GM15510 (cell line): ENCODE data around the gene NANS.

Experiments used
- POLR2A ChIP-seq: IDR thresholded peaks from 3 replicates; pipeline ENCODE4 v1.6.1; 2011; ENCODE audit warnings: borderline replicate concordance; ENCODE audit not compliant: insufficient read length; ENCODE audit errors: extremely low read depth

Gene NANS

DNA sequence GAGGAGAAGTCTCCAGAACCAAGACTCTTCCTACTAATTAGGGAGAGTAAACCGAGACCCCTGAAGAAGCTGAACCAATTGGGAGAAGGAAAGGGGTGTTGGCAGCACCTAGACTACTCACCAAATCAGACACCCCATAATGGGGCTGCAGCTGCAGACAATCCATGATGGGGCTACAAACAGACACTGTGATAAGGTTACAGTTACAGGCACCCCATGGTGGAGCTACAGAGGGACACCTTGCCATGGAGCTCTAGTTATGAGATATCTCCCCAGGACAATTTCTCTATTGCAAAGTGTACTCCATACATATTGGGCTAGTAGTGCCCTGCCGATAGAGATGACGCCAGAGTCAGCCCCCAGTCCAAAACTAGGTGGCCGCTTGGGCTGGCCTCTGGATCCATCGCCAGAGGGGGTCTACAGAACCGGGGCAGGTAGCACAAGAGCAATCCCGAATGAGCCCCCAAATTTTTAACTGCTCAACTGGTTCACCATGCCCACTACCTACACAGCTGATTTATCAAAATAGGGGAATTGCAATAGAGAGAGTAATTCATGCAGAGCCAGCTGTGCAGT is 2.1 kb upstream of the NANS start:
- TF ChIP-seq POLR2A, result no peak

DNA sequence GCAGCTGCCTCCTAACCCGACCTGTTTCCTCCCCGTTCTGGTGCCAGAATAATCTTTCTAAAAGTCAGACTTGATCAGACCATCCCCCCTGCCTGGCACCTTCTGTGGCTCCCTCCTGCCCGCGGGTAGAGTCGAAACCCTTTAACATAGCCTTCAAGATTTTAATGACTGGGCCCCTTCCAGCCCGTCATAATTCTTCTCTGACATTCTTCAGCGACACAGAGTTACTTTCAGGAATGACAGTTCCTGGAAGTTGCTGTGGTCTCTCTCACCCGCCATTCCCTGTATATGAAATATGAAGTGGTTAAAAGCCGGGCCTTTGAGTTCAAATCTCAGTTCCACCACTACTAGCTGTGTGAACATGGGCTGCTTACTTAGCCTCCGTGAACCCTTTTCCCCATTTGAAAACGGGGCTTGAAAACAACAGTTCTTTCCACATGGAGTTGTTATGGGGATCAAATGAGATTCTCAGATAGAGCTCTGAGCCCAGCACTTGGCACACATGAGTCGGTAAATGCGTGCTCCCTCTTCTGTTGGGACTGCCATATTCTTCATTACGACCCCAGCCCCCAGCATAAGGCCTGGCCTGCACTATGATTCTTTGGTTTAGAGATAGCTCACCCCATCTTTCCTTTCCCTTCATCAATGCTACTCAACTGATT is 737 bp downstream of the NANS start:
- TF ChIP-seq POLR2A, result no peak

DNA sequence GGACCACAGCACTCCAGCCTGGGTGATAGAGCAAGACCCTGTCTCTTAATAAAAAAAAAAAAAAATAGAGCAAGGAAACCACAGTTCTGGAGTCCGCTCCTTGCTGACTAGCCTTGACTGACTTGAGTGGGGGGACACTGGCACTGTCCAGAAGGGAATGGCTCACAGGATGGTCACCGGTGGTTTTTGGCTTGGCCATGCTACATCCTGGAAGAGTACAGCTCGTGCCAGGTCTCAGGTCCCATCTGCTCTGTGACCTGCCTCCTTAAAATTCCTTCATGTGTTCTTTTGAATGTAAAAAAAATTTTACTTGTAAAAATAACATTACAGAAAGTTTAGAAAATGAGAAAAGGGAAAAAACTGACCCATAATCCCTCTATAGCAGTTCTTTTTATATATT is 5.6 kb downstream of the NANS start:
- TF ChIP-seq POLR2A, result no peak

DNA sequence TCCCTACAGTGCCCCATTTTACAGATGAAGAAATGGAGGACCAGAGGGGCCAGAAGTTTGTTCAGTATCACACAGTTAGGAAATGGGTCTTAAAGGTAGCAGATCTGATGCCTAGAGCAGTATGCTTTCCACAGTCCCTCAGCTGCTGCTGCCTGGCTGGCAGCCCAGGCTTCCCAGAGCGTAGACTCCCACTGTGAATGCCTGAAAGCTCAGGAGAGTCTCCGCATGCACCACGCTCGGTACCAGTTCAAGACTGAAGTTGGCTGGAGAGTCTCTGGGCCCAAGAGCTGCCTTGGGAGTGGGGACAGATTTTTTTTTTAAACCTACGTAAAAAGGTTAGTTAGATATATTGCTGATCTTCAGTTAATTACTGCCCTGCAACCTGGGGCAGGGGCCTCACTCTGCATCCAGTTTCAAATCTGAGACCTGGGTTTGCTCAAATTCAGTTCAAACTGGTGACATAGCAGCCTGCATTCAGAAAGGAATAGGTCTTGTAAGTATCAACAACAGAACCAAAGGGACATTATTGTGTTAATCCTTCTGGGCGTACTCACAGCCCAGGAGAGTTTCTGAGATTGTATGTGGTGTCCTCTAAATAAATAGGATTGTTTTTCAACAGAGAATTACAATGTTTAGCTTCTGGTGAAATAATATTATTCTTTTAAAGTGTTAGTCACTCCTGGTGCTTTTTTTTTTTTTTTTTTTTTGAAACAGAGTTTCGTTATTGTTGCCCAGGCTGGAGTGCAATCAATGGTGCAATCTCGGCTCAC is 8.3 kb downstream of the NANS start:
- TF ChIP-seq POLR2A, result no peak

DNA sequence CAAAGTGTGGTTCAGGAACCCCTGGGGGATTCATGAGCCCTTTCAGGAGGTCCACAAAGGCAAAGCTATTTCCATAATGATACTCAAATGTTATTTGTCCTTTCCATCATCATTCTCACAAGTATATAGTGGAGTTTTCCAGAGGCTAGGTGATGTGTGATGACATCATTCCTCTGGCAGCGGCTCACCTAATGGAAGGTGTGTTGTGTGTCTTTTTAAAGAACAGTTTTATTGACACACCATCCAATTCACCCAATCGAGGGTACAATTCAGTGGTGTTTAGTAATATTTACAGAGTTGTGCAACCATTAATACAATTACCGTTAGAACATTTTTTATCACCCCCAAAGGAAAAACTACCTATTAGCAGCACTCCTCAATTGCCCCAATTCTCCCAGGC is 9.7 kb downstream of the NANS start:
- TF ChIP-seq POLR2A, result no peak

DNA sequence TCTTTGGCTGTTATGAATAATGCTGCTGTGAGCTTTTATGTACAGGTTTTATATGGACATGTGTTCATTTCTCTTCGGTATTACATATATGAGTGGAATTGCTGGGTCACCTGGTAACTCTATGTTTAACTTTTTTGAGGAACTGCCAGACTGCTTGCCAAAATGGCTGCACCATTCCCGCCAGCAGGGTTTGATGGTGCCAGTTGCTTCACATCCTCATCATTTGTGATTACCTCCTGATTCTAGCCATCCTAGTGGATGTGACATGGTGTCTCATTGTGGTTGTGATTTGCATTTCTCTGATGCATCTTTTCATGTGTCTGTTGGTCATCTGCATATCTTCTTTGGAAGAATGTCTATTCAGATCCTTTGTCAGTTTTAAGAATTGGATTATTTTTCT is 10.7 kb downstream of the NANS start:
- no peak for TF ChIP-seq POLR2A

DNA sequence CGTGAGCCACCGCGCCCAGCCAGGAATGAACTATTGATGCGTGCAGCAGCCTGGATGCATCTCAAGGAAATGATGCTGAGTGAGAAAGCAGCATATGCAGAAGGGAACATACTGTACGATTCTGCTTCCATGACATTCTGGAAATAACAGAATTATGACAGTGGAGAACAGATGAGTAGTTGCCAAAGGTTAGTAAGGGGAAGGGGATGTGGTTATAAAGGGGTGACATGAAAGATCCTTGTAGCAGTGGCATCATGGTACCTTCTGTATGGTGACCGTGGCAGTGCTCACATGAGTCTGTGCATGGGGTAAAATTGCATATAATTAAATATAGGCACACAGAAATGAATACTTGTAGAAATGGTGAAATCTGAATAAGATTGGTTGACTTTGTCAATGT is 13.0 kb downstream of the NANS start:
- TF ChIP-seq POLR2A, result no peak

DNA sequence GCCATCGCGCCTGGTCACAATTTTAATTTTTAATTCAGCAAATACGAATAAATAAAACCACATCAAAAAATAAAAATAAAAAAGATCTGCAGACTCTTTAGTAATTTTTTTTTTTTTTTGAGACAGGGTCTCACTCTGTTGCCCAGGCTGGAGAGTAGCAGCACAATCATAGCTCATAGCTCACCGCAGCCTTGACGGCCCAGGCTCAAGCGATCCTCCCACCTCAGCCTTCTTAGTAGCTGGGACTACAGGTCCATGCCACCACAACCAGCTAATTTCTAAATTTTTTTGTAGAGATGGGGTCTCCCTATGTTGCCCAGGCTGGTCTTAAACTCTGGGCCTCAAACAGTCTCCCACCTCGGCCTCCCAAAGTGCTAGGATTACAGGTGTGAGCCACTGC is 14.2 kb downstream of the NANS start:
- no peak for TF ChIP-seq POLR2A

DNA sequence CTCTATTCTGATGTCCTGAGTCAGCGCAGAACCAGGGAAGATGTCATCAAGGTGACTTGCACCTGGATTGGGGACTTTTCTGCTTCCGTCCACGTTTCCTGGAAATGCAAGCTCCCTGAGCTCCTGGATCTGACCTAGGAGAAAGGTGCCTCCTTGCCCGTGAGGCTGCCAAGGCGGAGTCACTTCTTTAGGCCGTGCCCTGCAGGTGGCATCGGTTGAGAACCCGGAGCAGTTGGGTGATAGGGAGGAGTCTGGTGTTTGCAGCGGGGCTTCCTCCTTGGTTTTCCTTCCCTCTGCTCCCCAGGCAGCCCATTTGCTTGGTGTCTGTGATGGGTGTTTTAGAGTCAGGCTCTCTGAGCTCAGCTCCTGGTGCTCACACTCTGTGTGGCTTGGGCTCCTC is 15.2 kb downstream of the NANS start:
- TF ChIP-seq POLR2A, result no peak

DNA sequence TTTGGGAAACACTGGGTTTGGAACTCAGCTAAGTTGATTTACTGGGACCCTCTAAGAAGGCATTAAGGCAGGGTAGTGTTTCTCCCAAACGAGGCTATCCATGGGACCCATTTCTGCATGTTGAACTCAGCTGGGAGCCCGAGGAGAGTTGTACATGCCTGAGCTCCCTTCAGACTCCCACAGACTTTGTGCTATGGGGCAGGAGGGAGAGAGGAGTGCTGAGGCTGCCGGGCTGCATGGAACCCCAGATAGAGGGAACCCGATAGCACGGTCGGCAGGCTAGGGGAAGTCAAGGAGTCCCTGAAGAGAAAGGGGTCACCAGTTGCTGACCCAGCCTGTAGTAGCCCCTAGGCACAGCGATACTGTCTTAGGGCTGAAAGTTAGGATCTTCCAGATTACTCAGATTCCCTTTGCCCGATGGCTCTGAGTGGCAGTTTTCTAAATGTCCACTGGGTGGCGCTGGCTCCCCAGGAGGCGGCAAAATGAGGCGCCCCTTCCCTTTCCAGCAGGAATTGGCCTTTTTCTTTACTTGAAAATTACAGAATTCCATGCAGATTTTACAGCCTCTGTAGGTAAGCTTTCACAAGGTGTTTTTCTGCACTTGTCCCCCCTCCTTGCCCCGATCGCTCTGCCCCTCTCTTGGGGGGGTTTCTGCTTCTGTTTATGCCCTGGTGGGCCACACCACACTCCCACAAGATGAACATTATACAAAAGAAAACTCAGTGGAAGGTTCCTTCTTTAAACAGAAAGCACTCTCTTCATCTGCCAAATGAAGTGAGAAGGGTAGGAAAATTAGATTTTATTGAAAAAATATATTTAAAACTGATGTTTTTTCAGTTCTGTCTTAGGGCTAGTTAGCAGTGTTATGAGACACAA is 17.8 kb downstream of the NANS start:
- TF ChIP-seq POLR2A, result no peak

DNA sequence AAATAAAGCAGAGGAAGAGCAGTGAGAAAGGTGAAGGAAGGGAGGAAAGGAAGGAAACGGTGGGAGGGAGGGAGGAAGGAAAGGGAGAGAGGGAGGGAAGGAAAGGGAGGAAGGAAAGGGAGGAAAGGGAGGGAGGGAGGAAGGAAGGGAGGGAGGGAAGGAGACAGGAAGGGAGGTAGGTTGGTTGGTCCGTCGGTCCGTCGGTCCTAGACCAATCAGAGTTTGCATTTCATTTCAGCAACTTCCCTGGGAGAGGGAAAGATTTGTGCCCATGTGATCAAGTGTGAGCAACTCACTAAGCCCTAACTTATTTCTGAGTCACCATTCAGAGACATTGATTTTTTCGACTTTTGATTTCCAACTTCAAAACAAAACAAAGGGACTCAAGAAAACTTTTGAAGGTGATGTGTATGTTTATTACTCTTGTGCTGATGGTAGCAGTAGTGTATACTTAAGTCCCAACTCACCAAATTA is 18.8 kb downstream of the NANS start:
- TF ChIP-seq POLR2A, result no peak

DNA sequence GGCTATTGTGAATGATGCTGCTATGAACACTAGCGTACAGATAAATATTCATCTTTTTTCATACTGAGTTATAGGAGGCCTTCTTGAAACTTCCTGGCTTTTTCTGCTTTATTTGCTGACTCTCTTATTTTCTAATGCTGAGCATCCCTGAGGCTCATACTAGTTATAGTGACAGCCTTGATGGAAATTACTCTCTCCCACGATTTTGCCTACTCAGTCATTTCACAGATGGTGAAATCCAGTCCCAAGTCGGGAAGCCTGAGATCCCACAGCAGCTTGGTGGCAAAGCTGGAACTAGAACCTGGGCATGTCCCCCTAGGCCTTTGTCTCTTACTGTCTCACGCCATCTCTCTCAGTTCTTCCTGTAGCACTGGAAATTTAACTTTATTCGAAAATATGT is 22.4 kb downstream of the NANS start:
- TF ChIP-seq POLR2A, result no peak

DNA sequence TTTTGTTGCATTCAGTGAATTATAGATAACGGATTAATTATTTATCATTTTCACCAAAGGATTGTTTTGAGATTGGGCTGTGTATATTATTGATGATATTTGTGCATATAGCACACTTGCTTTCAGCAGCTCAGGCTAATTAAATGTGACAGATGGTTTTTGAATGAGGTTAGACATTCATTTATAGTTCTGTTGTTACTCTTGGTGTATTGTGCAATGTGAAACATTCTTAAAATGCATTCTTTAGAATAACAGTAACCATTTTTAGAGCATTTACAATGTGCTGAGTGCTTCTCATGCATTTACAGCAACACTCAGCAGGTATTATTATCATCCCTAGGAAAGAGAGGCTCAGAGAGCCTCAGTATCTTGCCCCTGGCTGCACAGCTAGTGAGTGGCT is 23.8 kb downstream of the NANS start:
- TF ChIP-seq POLR2A, result no peak

DNA sequence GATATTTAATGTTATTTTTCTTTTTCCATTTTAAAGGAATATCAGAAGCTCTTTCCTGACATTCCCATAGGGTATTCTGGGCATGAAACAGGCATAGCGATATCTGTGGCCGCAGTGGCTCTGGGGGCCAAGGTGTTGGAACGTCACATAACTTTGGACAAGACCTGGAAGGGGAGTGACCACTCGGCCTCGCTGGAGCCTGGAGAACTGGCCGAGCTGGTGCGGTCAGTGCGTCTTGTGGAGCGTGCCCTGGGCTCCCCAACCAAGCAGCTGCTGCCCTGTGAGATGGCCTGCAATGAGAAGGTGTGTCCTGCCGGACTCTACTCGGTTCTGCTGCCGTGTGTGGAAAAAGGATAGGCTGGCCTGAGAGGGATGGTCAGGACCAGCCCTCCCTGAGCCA is 24.2 kb downstream of the NANS start:
- no peak for TF ChIP-seq POLR2A

DNA sequence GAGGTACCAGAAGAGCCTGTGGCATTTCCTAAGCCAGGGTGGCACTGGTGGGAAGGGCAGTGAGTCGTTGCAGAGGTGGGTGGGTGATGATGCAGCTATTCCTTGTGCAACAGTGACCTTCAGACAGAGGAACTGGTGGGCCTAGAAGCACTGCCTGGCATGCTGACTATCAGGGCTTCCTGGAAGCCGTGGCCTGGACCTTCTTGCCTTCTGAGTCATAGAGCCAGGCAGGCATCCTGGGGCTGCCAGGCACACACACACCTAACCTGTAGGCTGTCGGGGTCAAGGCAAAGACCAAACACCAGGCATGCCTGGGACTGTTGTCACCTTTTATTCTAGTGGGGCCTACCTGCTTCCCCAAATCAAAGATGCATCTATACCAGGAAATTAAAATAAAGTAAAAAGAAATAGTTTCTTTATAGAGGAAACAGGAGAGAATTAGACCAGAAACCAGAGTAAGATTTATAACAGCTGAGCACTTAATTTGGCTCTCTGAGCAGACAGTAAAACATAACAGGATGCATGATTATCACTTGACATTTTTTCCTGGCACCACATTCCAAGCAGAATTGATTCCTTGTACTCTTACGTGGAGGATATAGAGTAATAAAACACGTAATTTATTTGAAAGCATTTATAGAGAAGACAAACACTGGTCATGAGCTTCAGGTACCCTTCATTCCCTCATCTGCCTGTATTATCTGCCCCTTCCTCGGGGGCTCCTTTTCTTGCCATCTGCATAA is 25.1 kb downstream of the NANS start:
- TF ChIP-seq POLR2A, result no peak

DNA sequence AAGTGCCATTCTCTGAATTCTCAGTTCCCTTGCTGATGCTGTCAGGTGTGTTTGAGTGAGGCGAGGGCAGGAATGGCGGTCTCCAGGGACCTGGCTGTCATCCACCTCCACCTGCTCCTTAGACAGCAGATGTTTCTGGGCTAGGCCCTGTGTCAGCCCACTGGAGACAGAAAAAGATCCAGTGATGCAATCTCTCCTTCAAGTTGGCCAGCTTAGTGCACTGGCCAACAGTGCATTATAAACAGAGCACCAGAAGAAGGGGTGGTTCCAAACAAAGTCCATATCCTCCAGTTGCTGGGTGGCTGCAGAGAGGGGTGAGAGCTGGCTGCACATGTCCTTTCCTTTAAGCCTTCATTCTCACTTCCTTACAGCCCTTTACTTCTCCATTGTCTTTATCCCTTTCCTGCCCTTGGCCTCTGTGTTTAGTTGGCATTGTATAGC is 26.5 kb downstream of the NANS start:
- TF ChIP-seq POLR2A, result no peak
